Measurements from ENCODE around the gene FMNL2.

FMNL2 gene

DNA sequence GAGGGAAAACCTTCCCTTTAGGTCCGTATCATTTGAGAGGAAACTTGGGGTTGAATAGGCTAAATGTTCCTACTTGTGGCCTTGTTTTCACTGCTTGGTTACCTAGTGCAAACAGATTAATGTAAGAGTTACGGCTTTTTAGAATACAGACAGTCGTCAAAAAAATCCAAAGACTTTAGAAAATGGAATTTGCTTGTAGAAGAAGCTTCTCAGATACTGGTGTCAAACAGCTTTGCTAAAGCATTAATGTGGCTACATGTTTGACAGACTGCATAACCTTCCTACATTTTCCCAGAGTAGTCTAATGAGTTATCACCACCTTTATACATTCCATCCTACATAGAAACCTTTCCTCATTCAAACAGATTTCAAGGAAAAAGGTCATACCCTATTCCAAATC, 114.6 kb downstream of the FMNL2 start:
- no peak for DNase-seq (ENCODE audit: low spot score)

DNA sequence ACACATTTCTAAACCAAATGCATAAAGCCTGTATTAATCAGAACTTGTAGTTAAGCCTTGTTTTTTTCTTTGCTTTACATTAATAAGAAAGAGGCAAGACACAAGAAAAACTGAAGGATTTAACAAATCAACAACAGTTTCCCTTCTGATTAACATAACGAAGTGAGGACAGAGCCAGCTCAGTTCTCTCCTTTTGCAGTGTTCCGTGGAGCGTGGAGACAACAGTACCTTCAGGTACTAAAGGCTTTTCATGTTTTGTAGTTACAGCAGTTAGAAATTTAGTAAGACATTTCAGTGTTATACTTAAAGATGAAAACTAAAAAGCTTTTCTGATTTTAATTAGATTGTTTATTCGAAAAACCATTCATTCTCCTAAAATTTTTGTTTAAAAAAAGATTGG, 115.2 kb downstream of the FMNL2 start:
- DNase-seq (ENCODE audit: low spot score) = no peak

DNA sequence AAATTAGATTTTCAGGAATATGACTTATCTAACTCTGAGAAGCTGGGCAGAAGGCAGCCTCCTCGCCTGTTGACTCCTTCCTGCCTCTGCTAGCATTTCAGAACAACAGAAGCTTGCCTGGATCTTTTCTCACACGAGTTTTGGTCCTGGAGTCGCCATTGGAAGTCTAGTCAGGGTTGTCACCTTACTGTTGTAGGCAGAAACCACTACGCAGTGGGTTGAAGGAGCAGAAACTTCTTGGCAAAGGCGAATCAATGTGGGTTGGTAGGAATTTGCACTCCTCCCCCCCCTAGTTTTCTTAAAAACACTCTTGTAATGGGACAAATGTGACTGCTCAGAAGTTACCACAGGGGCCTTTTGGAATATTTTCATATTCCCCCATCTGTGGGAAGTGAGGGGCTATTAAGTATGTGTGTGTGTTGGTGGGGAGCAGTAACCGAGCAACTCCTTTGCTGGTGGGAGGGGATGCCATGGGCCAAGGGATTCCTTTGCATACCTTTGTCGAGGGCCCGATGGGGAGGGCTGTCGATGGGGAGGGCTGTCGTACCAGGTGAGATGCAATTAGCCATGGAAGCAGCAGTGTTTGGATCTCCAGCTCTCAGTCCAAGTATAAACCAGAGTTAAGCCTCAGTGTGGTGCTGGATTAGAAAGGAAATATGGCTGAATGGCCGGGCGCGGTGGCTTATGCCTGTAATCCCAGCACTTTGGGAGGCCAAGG, 117.4 kb downstream of the FMNL2 start:
- DNase-seq (ENCODE audit: low spot score) = no peak

DNA sequence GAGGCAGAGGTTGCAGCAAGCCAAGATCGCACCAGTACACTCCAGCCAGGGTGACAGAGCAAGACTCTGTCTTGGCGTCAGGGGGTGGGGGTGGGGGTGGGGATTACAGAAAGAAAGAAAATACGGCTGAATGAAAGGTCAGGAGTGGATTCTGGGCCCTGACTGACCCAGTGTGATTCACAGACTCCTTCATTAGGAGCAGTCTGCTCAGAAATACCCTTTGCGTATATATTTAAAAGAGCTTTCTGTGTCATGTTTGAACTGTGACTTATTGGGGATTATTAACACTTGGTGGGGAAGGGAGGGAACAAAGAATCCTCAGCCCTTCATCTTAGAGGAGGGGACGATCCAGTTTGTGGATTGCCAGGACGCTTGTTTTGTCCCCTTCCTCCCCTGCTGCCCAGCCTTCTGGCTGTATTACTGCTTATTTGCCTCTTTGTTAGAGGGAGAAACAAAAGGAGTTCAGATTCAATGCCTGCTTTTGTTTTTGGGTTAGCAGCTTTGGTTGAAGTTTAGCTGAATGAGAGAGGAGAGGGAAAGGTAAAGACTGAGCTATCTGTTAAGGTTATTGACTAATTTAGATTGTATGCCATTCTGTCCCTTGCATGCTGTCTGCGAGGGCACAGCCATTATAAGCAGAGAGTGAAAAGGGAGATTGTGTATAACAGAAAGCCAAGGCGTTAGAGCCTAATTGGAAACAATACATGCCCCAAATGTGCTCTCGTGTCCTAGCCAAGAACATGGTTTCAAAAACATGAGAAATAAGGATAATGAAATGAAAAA, 118.3 kb downstream of the FMNL2 start:
- no peak for DNase-seq (ENCODE audit: low spot score)

DNA sequence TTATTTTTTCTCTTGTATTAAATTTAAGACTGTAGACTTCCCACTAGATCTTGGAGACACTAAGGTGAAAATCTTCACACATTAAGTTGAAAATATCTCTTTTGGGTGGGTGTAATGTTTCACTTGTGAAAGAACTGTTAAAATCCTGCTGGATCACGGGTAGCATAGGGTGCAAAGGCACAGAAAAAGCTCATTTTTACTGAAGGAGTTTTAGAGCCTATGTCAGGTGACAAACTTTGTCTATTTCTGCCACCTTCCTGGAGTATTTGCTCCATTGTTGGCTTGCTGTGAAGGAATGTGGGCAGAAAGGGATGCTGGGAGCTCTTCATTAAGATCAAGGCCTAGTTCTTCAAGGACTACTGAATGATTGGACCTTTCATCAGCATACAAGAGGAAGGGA, 119.4 kb downstream of the FMNL2 start:
- no peak for DNase-seq (ENCODE audit: low spot score)

DNA sequence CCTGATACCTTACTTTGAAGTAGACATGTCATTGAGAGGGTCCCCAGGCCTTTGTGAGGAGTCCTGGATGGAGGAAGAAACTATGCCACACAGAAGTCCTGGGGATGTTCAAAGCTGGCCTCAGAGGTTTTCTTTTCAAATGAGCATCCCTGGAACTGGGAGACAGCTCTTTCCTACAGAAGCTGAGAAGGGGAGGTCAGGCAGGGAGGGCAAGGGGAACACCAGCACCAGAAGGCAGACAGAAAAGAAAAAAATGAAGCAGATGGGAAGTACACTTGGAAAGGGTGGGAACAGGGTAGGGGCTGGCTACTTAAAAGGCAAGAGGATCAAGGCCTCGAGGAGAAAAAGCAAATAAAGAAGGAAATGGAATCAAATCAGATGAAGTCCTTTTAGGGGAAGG, 120.0 kb downstream of the FMNL2 start:
- DNase-seq (ENCODE audit: low spot score) = no peak

DNA sequence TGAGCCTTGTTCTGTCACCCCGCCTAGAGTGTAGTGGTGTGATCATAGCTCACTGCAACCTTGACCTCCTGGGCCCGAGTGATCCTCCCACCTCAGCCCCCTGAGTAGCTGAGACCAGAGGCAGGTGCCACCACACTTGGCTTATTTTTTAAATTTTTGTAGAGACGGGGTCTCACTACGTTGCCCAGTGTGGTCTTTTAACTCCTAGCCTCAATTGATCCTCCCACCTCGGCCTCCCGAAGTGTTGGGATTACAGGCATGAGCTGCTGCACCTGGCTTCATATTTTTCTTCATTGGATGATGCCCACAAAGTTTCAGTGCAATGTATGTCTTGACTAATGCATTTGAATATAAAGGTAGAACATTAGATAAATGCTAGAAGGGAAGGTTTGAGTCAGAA, 120.8 kb downstream of the FMNL2 start:
- no peak for DNase-seq (ENCODE audit: low spot score)

DNA sequence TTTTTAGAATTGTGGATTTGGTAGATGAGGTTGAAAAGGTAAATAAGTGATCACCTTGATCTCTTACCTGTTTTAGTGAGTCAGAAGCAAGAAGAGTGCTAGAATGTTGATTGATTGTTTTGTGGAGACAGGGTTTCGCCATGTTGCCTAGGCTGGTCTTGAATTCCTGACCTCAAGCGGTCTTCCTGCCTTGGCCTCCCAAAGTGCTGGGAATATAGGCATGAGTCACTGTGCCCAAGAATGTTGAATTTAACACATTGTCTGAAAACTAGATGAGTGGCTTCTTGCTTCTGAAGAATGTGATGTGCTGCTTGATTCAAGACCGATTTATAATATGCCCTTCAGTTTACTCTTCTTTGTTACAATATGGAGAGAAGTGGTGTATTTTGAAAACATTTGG, 121.3 kb downstream of the FMNL2 start:
- DNase-seq (ENCODE audit: low spot score) = peak; percentile 93

DNA sequence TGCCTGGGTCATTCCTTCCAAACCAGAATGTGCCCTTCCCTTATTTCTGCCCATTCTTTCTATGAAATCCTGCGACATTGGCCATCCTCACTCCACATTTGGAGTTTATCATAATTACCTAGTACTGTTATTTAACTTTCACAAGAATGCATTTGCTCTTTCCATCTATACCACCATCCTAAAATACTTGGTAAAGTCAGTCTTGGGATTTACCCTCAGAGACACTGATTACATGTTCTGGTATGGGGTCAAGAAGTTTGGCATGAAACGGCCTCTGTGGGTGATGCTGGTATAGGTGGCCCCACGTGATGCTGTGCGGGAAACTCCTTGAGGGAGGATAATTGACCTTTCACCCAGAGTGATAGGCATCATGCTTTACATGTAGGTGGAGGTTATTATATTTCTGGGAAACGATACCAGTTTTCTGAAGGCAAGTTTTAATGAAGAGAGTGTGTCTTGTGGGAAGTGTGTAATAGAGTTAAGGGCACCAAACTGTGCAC, 123.5 kb downstream of the FMNL2 start:
- DNase-seq (ENCODE audit: low spot score) = no peak

DNA sequence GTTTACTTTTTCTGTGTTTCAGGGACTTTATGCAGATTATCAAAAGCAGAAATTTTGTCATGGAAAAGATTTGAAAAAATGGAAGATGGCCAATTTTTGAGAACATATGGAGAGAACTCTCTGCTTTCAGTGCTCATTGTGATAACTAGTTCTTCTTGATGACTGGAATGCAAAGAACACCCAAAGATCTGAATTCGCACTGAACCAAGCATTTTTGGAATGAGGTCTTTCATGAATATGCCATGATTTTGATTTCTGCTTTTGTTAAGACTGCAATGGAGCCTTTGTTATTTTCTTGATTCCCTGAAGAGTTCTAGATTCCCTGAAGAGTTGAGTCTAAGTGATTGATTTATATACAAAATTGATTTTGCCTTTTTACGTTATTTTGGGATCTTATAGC, 124.1 kb downstream of the FMNL2 start:
- DNase-seq (ENCODE audit: low spot score) = no peak

DNA sequence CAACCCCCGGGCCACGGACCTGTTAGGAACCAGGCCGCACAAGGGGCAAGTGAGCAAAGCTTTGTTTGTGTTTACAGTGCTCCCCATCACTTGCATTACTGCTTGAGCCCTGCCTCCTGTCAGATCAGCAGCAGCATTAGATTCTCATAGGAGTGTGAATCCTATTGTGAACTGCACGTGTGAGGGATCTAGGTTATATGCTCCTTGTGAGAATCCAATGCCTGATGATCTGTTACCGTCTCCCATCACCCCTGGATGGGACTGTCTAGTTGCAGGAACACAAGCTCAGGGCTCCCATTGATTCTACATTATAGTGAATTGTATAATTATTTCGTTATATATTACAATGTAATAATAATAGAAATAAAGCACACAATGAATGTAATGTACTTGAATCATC, 125.6 kb downstream of the FMNL2 start:
- DNase-seq (ENCODE audit: low spot score) = no peak

DNA sequence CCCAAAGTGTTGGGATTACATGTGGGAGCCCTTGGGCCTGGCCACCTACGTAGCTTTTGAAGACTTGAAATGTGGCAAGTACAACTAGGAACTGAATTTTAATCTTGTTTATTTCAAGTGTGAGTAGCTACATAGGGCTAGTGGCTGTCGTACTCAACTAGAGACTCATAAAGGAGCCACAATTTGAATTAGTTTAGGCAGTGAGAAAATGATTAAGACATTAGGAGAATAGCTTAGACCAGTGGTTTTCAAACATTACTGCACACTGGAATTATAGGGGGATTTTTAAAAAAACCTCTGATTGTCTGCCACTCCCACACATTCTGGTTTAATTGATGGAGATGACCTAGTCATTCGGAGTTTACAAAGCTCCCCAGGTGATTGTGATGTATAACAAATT, 127.1 kb downstream of the FMNL2 start:
- no peak for DNase-seq (ENCODE audit: low spot score)

DNA sequence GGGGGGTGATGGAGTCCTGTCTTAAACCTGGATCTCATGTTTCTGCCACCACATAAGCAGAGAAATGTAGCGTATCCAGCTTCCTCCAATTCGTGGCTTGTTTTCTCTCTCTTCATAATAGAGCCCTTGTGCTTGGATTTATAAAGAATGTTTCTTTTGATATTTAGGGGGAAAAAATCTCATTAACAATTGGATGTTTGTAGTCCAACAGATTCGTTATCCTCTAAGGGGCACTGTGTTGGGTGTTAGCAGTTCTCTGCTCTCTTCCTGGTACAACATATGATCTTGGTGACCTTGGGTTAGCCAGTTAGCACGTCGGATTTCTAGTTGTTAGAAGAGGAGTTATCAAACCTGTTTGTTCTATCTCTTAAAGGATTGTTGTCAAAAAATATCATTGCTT, 127.8 kb downstream of the FMNL2 start:
- DNase-seq (ENCODE audit: low spot score) = no peak

DNA sequence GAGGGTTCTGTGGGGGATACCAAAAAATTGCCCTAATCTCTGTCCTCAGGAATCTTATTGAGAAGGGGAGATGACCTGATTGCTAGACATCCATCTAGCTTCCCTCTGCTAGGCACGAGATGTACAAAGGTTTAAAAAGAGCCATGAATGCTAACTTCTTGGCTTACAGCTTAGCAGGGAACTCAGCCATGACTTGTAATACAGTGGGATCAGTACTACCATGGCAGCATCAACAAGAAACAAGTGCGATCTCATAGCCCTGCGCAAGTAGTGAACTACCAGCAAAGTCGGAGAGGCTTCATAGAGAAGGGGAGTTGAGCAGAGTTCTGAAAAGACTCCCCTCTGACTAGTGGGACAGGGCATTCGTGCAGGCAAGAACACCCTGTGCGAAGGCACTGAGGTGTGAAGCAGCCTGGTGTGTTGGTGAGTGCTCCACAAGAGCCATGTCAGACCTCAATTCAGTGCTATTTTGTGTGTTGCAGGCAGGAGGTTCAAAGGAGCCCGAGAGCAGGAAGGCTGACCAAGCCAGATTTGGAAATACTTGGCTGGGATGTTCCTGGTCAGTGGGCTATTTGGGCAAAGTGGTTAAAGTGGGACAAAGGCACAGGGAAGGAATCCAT, 130.0 kb downstream of the FMNL2 start:
- peak; percentile 48 for DNase-seq (ENCODE audit: low spot score)

DNA sequence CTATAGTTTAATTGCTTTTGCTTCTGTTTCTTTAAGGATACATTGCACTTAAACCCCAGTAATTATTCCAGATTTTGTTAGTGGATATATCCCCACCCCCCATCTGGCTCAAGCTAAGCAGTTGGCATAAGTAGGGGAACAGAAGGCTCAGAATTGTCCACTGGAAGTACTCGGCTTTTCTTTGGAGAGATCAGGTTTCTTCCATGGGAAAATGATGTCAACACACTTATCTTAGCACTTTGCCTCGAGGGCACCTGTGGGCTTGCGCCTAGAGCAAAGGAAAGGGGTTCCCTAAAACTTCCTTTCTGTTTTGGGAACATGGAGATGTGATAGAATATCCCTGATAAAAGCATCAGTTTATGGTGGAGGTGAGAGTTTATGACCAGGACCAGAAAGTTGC, 130.6 kb downstream of the FMNL2 start:
- no peak for DNase-seq (ENCODE audit: low spot score)

DNA sequence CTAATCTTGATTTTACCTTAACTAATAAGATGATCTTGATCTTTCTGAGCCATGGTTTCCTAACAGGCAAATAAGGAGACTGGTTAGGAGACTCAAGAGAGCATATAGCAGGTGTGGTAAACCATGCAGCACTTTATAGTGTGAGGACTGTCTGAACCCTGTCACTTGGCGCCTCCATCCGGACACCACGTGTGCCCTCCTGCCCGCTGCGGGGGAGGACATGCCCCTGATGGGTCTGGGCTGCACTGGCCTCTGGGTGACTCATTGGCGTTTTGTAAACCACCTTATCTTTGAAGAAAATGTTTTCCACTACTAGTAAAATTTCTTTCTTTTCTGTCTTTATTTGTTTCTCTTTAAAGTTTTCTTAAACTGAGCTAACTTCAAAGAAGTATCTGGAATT, 131.1 kb downstream of the FMNL2 start:
- DNase-seq (ENCODE audit: low spot score) = peak; percentile 65

DNA sequence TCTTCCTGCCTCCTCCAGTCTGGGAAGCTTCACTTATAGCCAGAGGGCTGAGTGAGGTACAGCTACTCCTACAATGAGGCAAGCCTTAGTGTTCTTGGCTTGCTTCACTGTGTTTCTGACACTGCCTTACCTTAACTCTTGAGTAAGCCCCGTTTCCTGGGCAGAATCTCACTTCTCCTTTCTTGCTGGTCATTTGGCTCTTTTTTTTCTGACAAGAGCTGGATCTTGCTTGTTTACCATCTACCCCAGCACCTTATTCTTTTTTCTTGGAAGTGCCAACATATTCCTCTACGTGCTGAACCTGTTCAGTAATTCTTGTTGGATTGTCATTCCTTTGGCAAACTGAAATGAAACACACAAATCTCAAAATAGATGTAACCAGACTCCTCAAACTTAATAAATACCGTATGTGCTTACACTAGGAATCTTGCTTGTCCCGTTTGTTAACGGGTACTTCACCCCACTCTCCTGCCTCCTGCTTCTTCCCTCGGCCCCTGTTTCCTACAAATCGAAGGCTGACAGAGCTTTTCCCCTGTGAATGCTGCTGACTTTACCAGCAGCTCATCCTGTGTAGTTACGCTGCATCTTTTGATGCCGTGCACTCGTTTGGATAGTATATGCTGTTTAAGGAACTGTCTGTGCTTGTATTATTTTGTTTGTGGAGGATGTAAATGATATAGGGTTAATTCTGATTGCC, 132.2 kb downstream of the FMNL2 start:
- no peak for DNase-seq (ENCODE audit: low spot score)

DNA sequence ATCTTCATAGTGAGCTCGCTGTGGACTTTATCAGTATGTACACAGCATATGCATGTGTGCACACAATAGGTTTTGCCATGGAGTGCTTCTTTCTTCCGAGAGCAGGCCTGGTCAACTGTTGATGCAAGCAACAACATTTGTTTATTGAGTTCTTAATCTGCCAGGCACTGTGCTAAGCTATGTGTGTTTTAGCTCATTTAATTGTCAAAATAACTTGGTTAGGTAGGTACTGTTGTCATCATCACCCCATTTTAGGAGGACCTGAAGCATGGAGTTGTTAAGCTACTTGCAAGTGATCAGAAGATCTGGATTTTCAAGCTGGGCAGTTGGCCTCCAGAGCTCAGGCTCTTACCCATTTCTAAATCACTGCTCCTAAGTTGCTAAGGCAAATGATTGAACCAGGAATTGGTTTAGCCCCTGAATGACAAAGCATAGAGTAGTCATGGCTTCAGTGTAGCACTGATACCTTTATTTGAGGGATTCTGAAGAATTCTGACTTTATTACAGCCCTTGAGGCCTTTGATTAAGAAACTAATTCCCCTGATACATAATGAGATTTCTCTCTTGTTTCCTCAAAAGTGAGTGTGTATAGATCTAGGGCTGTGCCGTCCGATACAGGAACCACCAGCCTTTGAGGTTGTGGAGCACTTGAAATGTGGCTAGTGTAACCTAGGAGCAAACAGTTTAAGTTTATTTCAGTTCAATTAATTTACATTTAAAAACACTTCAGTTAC, 132.9 kb downstream of the FMNL2 start:
- DNase-seq (ENCODE audit: low spot score) = no peak

DNA sequence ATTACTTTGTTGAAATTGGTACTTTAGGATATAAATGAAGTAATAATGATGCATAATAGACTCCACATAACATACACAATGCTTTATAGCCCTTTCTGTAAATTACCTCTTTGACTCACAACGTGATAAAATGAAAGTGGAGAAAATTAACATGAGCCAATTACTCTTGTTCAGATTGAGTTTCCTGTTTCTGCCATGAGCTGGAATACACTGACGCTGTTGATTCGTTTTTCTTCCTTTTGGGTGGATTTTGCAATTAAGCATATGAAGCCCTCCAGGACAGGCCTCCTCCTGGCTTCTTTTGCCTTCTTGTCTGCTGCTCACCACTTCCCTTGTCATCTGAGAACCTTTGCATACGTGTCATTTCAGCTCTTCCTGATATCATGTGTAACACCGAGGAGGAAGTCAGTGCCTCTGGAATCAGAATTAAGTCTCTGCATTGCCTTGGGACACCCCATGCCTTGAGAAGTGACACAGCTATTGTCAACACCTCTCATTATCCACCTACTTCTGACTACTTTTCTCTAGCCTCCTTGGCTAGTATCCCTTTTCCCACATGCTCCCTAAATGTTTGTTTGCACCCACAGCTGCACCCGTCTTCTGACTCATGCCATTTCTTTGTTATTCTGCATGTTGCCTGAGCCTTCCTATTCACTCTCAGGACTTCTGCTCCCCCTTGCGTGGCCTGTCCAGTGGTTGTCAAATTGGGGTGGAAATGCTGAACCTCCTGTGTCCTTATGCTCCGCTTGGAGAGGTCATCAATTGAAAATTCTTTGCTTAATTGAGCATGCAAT, 134.1 kb downstream of the FMNL2 start:
- DNase-seq (ENCODE audit: low spot score) = peak; percentile 62

DNA sequence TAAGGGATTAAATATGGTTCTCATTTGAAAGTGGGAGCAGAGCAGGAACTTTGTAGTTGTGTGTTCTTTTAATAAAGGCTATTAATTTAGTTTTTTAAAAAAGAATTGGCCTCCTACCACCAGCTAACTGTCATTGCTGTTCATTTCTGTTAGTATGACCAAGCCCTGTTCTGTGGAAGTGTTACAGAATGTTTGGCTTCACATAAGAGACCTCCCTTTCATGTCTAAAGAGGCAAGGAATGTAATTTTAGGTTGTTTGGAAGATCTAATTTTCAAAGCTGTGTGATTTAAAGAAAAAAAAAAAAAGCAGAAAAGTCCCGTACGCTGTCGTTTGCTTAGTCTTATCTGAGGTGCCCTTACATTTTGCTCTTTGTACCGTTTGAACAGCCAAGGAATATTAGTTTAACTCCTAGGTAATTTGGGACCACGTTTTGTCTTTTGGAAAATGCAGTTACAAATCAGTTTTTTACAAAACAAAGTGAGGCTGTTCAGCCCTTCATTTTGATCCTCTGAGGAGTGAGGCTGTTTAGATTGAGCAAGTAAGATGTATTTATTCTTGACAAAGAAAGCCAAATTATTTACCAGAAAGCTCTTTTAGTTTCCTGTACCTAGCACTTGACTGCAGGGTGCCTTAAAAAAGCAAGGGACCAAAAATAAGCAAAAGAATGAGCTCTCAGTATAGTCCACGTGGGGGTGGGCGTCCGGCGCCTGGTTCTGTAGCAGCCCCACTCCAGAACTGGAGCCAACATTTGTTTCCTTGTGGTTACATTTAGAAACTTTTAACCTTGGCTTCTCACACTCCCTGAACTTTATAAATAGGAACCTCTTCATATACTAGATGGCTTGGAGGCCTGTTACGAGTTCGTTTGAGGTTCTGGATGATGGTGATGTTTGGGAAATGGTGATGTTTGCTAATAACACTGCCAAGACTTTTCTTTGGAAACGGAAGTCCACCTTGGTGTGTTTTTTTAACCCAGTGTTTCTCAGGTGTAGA, 136.2 kb downstream of the FMNL2 start:
- DNase-seq (ENCODE audit: low spot score) = no peak
